Adipocyte (in vitro differentiated cells): Measurements from ENCODE around the gene PCNX4.

ENCODE experiments used
- DNase-seq: peaks from one replicate; pipeline ENCODE4 v3.0.0-alpha.2; 2015; ENCODE audit warnings: low read depth
- H3K27me3 ChIP-seq: replicated peaks from 2 replicates; pipeline ENCODE4 v1.7.0; 2013; ENCODE audit warnings: mild to moderate bottlenecking, low read length, moderate library complexity; ENCODE audit not compliant: control insufficient read depth, insufficient read depth
- H3K36me3 ChIP-seq: 2 replicates; pipeline ENCODE4 v1.7.0; 2013; ENCODE audit warnings: low read length, mild to moderate bottlenecking, moderate library complexity; ENCODE audit not compliant: control insufficient read depth, insufficient read depth, severe bottlenecking
- H3K4me1 ChIP-seq: 2 replicates; pipeline ENCODE4 v1.7.0; 2013; ENCODE audit warnings: mild to moderate bottlenecking, low read length, moderate library complexity; ENCODE audit not compliant: control insufficient read depth, insufficient read depth
- H3K4me3 ChIP-seq: 2 replicates; pipeline ENCODE4 v1.7.0; 2013; ENCODE audit warnings: mild to moderate bottlenecking, low read length, moderate library complexity
- H3K9ac ChIP-seq: 2 replicates; pipeline ENCODE4 v1.7.0; 2013; ENCODE audit warnings: mild to moderate bottlenecking, low read length, moderate library complexity
- H3K9me3 ChIP-seq: 2 replicates; pipeline ENCODE4 v1.7.0; 2013; ENCODE audit warnings: mild to moderate bottlenecking, low read length, moderate library complexity; ENCODE audit not compliant: control insufficient read depth

PCNX4 gene

GRCh38 chr14:60174352-60175254, 82.9 kb downstream of the PCNX4 start:
- no peak for DNase-seq
- H3K9ac ChIP-seq = no peak overlapping the region

GRCh38 chr14:60175255-60175902, 83.7 kb downstream of the PCNX4 start:
- no peak overlapping the region for H3K9ac ChIP-seq
- H3K27me3 ChIP-seq = no peaks in the 10 kb centered on the region
- no peak for DNase-seq
- H3K36me3 ChIP-seq = no peaks in the 10 kb centered on the region
- peaks cover 6% of the 10 kb centered on the region for H3K9me3 ChIP-seq
- peaks cover 6% of the 10 kb centered on the region for H3K4me1 ChIP-seq
- H3K4me3 ChIP-seq = no peak overlapping the region

More at GRCh38 chr14:60174352-60175254, 82.9 kb downstream of the PCNX4 start:
- no peak overlapping the region for H3K4me3 ChIP-seq
- H3K27me3 ChIP-seq = no peaks in the 10 kb centered on the region
- H3K4me1 ChIP-seq = peaks cover 4% of the 10 kb centered on the region
- H3K36me3 ChIP-seq = no peaks in the 10 kb centered on the region
- H3K9me3 ChIP-seq = peaks cover 6% of the 10 kb centered on the region

DNA sequence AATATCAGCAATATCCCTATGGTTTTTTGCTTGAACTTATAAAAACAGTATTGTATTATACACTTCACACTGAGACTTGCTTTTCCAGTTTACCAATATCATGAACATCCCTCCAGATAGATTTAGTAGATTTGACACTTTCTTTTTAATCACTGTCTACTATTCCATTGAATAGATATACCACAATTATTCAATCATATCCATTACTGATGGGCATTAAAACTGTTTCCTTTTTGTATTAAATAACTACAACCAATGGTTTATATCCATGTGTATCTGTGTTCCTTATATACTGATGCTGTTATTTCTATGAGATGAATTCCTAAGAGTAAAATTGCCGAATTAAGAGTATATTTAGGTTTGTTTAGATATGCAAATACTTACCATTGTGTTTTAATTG, 86.4 kb downstream of the PCNX4 start:
- H3K27me3 ChIP-seq = no peaks in the 10 kb centered on the region
- DNase-seq = no peak
- peaks cover 6% of the 10 kb centered on the region for H3K9me3 ChIP-seq
- H3K36me3 ChIP-seq = no peaks in the 10 kb centered on the region
- H3K9ac ChIP-seq = no peak overlapping the region
- H3K4me3 ChIP-seq = no peak overlapping the region
- peaks cover 6% of the 10 kb centered on the region for H3K4me1 ChIP-seq

GRCh38 chr14:60178820-60179219, 87.1 kb downstream of the PCNX4 start:
- H3K9me3 ChIP-seq = peaks cover 6% of the 10 kb centered on the region
- H3K36me3 ChIP-seq = no peaks in the 10 kb centered on the region
- H3K4me1 ChIP-seq = peaks cover 6% of the 10 kb centered on the region
- no peak for DNase-seq
- H3K4me3 ChIP-seq = no peak overlapping the region
- H3K9ac ChIP-seq = no peak overlapping the region
- no peaks in the 10 kb centered on the region for H3K27me3 ChIP-seq

DNA sequence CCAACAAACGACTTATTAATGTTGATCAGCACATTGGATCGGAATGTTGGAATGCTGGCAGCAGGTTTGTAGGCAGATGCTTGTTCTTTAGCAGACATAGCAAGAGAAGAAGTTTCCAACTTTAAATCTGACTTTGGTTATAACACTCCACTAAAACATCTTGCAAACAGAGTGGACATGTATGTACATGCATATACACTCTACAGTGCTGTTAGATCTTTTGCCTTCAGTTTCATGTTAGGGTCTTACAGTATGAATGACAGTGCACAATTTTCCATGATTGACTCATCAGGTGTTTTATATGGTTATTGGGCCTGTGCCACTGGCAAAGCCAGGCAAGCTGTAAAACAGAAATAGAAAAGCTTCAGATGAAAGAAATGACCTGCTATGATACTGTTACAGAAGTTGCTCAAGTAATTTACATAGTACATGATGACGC, 87.7 kb downstream of the PCNX4 start:
- peak; percentile 21 for DNase-seq
- no peaks in the 10 kb centered on the region for H3K27me3 ChIP-seq
- no peaks in the 10 kb centered on the region for H3K36me3 ChIP-seq
- H3K9me3 ChIP-seq = peaks cover 6% of the 10 kb centered on the region
- no peak overlapping the region for H3K9ac ChIP-seq
- H3K4me1 ChIP-seq = peaks cover 6% of the 10 kb centered on the region
- no peak overlapping the region for H3K4me3 ChIP-seq

- H3K27me3 ChIP-seq = no peaks in the 10 kb centered on the region
- H3K9me3 ChIP-seq = peaks cover 5% of the 10 kb centered on the region
- peaks cover 6% of the 10 kb centered on the region for H3K4me1 ChIP-seq
- DNase-seq = no peak
- H3K4me3 ChIP-seq = no peak overlapping the region
- H3K36me3 ChIP-seq = no peaks in the 10 kb centered on the region
- H3K9ac ChIP-seq = no peak overlapping the region
These were observed 91.4 kb downstream of the PCNX4 start for GRCh38 chr14:60183138-60183537.

GRCh38 chr14:60183741-60184140, 92.0 kb downstream of the PCNX4 start:
- Histone ChIP-seq H3K4me3 (peak overlapping the region; percentile 77), H3K9ac (peak overlapping the region; percentile 75), H3K9me3 (no peaks in the 10 kb centered on the region), H3K4me1 (peaks cover 6% of the 10 kb centered on the region), H3K36me3 (no peaks in the 10 kb centered on the region), H3K27me3 (no peaks in the 10 kb centered on the region)
- DNase-seq = peak; percentile 35

- no peaks in the 10 kb centered on the region for H3K36me3 ChIP-seq
- no peaks in the 10 kb centered on the region for H3K9me3 ChIP-seq
- peak overlapping the region; percentile 75 for H3K9ac ChIP-seq
- DNase-seq = peak; percentile 94
- H3K27me3 ChIP-seq = no peaks in the 10 kb centered on the region
- peak overlapping the region; percentile 77 for H3K4me3 ChIP-seq
- H3K4me1 ChIP-seq = peaks cover 4% of the 10 kb centered on the region
These were observed 92.6 kb downstream of the PCNX4 start for GRCh38 chr14:60184146-60184904.

DNA sequence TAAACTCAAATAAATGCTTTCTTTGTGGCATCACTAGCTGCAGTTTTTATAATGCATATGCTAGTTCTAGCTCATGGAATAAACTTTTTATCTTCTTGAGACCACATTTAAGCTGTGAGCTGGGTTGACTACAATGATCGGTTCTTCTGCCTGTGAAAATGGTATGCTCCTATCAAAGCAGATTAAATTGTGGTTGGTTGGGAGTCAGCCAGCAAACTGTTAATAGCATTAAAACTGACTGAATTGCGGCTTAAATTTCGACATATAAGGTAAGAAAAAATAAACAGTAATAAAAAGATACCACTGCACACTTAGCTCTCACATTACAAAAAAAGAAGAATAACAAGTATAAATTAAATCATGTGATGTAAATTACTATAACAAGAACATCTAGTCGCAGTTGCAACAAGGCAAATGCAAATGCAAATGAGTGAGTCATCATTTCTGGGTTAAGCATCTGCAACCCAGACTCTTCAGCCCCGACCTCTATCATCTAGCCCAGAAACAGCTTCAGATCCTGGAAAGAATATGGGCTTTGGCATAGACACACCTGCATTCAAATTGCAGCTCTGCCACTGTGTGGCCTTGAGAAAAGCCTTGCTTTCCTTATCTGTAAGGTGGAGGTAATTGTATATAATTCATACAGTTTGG, 93.3 kb downstream of the PCNX4 start:
- Histone ChIP-seq H3K4me3 (no peak overlapping the region), H3K4me1 (no peaks in the 10 kb centered on the region), H3K27me3 (no peaks in the 10 kb centered on the region), H3K9me3 (no peaks in the 10 kb centered on the region), H3K9ac (no peak overlapping the region), H3K36me3 (no peaks in the 10 kb centered on the region)
- no peak for DNase-seq

GRCh38 chr14:60188115-60188514, 96.4 kb downstream of the PCNX4 start:
- H3K9me3 ChIP-seq = no peaks in the 10 kb centered on the region
- no peak overlapping the region for H3K4me3 ChIP-seq
- no peak overlapping the region for H3K9ac ChIP-seq
- H3K36me3 ChIP-seq = no peaks in the 10 kb centered on the region
- DNase-seq = no peak
- H3K4me1 ChIP-seq = no peaks in the 10 kb centered on the region
- no peaks in the 10 kb centered on the region for H3K27me3 ChIP-seq
